ENCODE measurements around the gene ATXN3.
A peak's percentile ranks its signal among the peaks of the same experiment; 100 is the strongest.

ATXN3 gene

DNA sequence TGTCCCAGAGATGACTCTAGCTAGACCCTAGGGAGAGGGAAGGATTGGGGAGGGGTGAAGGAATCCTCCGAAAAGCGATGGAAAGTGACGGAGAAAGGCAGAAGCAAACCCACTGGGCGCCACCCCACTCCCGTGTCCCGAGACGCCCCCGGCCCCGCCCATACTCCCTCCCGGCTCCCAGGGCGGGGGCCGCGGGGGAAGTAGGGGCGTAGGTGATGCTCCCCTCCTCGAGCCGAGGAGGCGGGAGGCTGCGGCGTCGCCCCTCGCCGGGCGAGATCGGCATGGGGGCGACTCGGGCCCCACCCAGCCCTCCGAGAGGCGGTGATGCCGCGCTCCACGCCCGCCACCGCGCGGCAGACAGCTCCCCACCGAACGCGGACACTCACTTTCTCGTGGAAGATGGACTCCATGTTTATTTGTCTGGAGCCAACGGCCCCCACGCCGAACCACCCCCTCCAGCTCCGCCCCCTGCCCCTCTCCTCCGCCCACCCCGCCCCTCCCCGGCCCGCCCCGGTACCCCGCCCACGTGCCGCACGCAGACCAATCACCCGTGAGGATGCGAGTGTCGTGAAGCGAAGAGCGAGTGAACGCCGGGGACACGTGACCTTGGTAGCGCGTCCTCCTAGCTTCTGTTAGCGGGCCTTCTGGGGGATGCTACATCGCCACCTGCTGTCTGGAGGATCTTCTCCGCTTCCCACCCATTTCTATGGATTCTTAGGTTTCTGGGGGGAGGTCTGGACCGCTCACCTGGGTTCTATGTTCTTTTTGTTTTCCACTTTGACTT is at the start of gene ATXN3:
Gene ATXN3, minus strand, starts transcription at position 440 of the 784 bp plus-strand sequence. Its CDS starts 30 bp downstream, at position 410.
- H3K4me3 ChIP-seq (ENCODE audit: low read depth, low read length): peak within 1 kb of the TSS; percentile 97
- TF ChIP-seq, protein P1, sequence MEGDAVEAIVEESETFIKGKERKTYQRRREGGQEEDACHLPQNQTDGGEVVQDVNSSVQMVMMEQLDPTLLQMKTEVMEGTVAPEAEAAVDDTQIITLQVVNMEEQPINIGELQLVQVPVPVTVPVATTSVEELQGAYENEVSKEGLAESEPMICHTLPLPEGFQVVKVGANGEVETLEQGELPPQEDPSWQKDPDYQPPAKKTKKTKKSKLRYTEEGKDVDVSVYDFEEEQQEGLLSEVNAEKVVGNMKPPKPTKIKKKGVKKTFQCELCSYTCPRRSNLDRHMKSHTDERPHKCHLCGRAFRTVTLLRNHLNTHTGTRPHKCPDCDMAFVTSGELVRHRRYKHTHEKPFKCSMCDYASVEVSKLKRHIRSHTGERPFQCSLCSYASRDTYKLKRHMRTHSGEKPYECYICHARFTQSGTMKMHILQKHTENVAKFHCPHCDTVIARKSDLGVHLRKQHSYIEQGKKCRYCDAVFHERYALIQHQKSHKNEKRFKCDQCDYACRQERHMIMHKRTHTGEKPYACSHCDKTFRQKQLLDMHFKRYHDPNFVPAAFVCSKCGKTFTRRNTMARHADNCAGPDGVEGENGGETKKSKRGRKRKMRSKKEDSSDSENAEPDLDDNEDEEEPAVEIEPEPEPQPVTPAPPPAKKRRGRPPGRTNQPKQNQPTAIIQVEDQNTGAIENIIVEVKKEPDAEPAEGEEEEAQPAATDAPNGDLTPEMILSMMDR (IDR thresholded peaks at IDR 0.05; ENCODE audit: insufficient read depth, low read depth, low read length, missing control alignments): peak; percentile 88
- DNase-seq (ENCODE audit: low read depth): peak; percentile 99

- no peak overlapping the region for H3K4me3 ChIP-seq (ENCODE audit: low read depth, low read length)
- TF ChIP-seq, protein P1 (IDR thresholded peaks at IDR 0.05; ENCODE audit: insufficient read depth, low read depth, low read length, missing control alignments): no peak
- DNase-seq (ENCODE audit: low read depth): no peak
Measured at GRCh38 chr14:92154283-92154942, 48.0 kb upstream of the ATXN3 start.

GRCh38 chr14:92153581-92153980 is 47.2 kb upstream of the ATXN3 start:
- no peak for DNase-seq (ENCODE audit: low read depth)
- TF ChIP-seq, protein P1 (IDR thresholded peaks at IDR 0.05; ENCODE audit: insufficient read depth, low read depth, low read length, missing control alignments): no peak
- H3K4me3 ChIP-seq (ENCODE audit: low read depth, low read length): no peak overlapping the region

- no peak for DNase-seq (ENCODE audit: low read depth)
- TF ChIP-seq, protein P1 (IDR thresholded peaks at IDR 0.05; ENCODE audit: insufficient read depth, low read depth, low read length, missing control alignments): no peak
- H3K4me3 ChIP-seq (ENCODE audit: low read depth, low read length): no peak overlapping the region
Measured at GRCh38 chr14:92144708-92145107, 38.3 kb upstream of the ATXN3 start.

DNA sequence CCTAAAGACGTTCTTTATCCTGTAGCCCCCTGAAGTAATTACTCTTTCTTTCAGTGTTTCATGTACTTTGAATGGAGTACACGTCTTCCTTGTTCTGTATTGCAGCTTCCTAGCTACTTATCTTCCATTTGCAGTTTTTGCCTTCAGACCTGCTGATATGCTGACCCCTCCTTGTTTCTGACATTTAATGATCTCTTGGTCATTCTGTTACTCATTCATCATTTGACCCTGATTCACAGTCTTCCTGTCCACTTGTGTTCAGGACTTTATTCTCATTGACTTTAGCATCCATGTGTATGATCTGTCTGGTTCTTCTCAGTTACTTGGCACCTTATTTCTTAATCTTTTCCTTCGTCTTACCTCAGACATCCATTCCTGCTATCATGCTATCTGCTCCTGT is 37.6 kb upstream of the ATXN3 start:
- no peak overlapping the region for H3K4me3 ChIP-seq (ENCODE audit: low read depth, low read length)
- TF ChIP-seq, protein P1 (IDR thresholded peaks at IDR 0.05; ENCODE audit: insufficient read depth, low read depth, low read length, missing control alignments): no peak
- no peak for DNase-seq (ENCODE audit: low read depth)

DNA sequence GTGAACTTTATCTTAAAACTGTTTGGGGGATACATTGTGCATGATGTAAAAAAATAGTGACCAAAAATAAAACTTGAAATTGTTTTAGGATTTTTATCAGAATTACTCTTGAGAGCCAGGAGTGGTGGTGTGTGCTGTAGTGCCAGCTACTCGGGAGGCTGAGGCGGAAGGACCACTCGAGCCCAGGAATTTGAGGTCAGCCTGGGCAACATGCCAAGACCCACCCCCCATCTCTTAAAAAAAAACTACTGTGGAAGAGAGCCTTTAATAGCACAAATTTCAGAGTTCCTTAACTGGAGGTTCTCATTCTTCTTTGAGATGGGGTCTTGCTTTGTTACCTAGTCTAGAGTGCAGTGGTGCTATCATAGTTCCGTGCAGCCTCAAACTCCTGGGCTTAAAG is 36.9 kb upstream of the ATXN3 start:
- no peak overlapping the region for H3K4me3 ChIP-seq (ENCODE audit: low read depth, low read length)
- DNase-seq (ENCODE audit: low read depth): no peak
- TF ChIP-seq, protein P1 (IDR thresholded peaks at IDR 0.05; ENCODE audit: insufficient read depth, low read depth, low read length, missing control alignments): no peak

Data from GM12865 (cell line).